HepG2 (cell line): ENCODE data around the gene CSNK1E. TPM values are rescaled to one million over a fixed set of nuclear protein-coding genes. Genes with fewer than 3 reads are reported as not detected.

Source experiments
- ATF2 ChIP-seq: sonication (generic); formaldehyde crosslinking; IDR thresholded peaks from 2 replicates; pipeline ENCODE4 v1.4.0; 2020; ENCODE audit warnings: missing genetic modification reagents
- ETV6 ChIP-seq: sonication (generic); formaldehyde crosslinking; conservative IDR thresholded peaks from 2 replicates; pipeline ENCODE4 v1.4.0; 2020; ENCODE audit warnings: missing genetic modification reagents
- FOXM1 ChIP-seq: sonication (generic); formaldehyde crosslinking; IDR thresholded peaks from 2 replicates; pipeline ENCODE4 v1.5.0; 2020; ENCODE audit warnings: missing genetic modification reagents
- IKZF5 ChIP-seq: IDR thresholded peaks from 2 replicates; pipeline ENCODE4 v1.6.1; 2018; ENCODE audit warnings: missing genetic modification reagents, mild to moderate bottlenecking, missing compliant biosample characterization
- KDM2A ChIP-seq: sonication (generic); formaldehyde crosslinking; IDR thresholded peaks from 2 replicates; pipeline ENCODE4 v1.4.0; 2020; ENCODE audit warnings: low read depth, missing genetic modification reagents, borderline replicate concordance
- KDM5B ChIP-seq: sonication (generic); formaldehyde crosslinking; IDR thresholded peaks from 2 replicates; pipeline ENCODE4 v1.4.0; 2020; ENCODE audit warnings: missing genetic modification reagents, mild to moderate bottlenecking, borderline replicate concordance
- PBX3 ChIP-seq: sonication (generic); formaldehyde crosslinking; IDR thresholded peaks from 2 replicates; pipeline ENCODE4 v1.8.1; 2023; ENCODE audit warnings: missing genetic modification reagents, inconsistent platforms, borderline replicate concordance
- RBFOX2 ChIP-seq: fragments of 200-400 bp; formaldehyde crosslinking; IDR thresholded peaks from 2 replicates; pipeline ENCODE4 v1.6.1; 2017; ENCODE audit warnings: low read depth, mild to moderate bottlenecking, low read length
- TBX3 ChIP-seq: fragments of 450-650 bp; IDR thresholded peaks from 2 replicates; pipeline ENCODE4 v1.6.1; 2017; ENCODE audit warnings: antibody characterized with exemption, mild to moderate bottlenecking, inconsistent platforms, borderline replicate concordance
- TOE1 ChIP-seq: sonication (generic); formaldehyde crosslinking; IDR thresholded peaks from 2 replicates; pipeline ENCODE4 v1.4.0; 2020; ENCODE audit warnings: mild to moderate bottlenecking, missing genetic modification reagents
- UBTF ChIP-seq: sonication (generic); formaldehyde crosslinking; IDR thresholded peaks from 2 replicates; pipeline ENCODE4 v1.4.0; 2020; ENCODE audit warnings: mild to moderate bottlenecking, missing genetic modification reagents
- ZIK1 ChIP-seq: sonication (generic); formaldehyde crosslinking; IDR thresholded peaks from 2 replicates; pipeline ENCODE4 v1.5.0; 2020; ENCODE audit warnings: mild to moderate bottlenecking, low read depth, missing genetic modification reagents, borderline replicate concordance
- ZNF205 ChIP-seq: IDR thresholded peaks from 2 replicates; pipeline ENCODE4 v1.6.1; 2018; ENCODE audit warnings: missing biosample characterization, missing genetic modification reagents
- ZNF275 ChIP-seq: sonication (generic); formaldehyde crosslinking; IDR thresholded peaks from 2 replicates; pipeline ENCODE4 v1.8.0; 2022; ENCODE audit warnings: missing genetic modification reagents, mild to moderate bottlenecking, inconsistent platforms, borderline replicate concordance
- ZNF280B ChIP-seq: sonication (generic); formaldehyde crosslinking; IDR thresholded peaks from 2 replicates; pipeline ENCODE4 v1.5.0; 2020; ENCODE audit warnings: missing genetic modification reagents, mild to moderate bottlenecking, borderline replicate concordance
- ZNF34 ChIP-seq: sonication (generic); formaldehyde crosslinking; IDR thresholded peaks from 2 replicates; pipeline ENCODE4 v1.4.0; 2020; ENCODE audit warnings: mild to moderate bottlenecking, missing genetic modification reagents, borderline replicate concordance
- ZNF577 ChIP-seq: sonication (generic); formaldehyde crosslinking; IDR thresholded peaks from 2 replicates; pipeline ENCODE4 v1.4.0; 2020; ENCODE audit warnings: mild to moderate bottlenecking, low read depth, missing genetic modification reagents, borderline replicate concordance
- ZNF777 ChIP-seq: sonication (generic); formaldehyde crosslinking; IDR thresholded peaks from 2 replicates; pipeline ENCODE4 v1.4.0; 2020; ENCODE audit warnings: missing genetic modification reagents
- ZNF83 ChIP-seq: sonication (generic); formaldehyde crosslinking; IDR thresholded peaks from 2 replicates; pipeline ENCODE4 v1.4.0; 2020; ENCODE audit warnings: missing genetic modification reagents, mild to moderate bottlenecking, borderline replicate concordance
- ZSCAN30 ChIP-seq: sonication (generic); formaldehyde crosslinking; IDR thresholded peaks from 2 replicates; pipeline ENCODE4 v1.5.0; 2020; ENCODE audit warnings: mild to moderate bottlenecking, missing genetic modification reagents
- polyA plus RNA-seq, 8 experiments: library from polyadenylated mRNA; depleted of rRNA in 3 of 8; stranded (reverse) in 7 of 8; unstranded in 1 of 8; fragments of >200 nt; fragmentation: Illumina TruSeq in 4 of 8; extraction: Trizol in 4 of 8; gene quantifications; 2 replicates each; pipeline versions ENCODE4 v1.2.1 to v1.2.3, GENCODE V29; 2011 to 2016; ENCODE audit warnings: low read depth in 4 of 8, missing spikeins in 1 of 8, mixed read lengths in 1 of 8; ENCODE audit not compliant: insufficient read depth in 1 of 8
- total RNA-seq, 5 experiments: library from RNA; depleted of rRNA; stranded (reverse); fragments of >200 nt; fragmentation: Illumina TruSeq; extraction: Trizol; gene quantifications; 2 replicates each; pipeline ENCODE4 v1.2.3, GENCODE V29; 2016; ENCODE audit warnings: low read depth in 1 of 5

CSNK1E gene
- total and polyA plus RNA-seq, 2 of the 13 experiments (the other 11 are each of a cell fraction or from before 2014, with no cell fraction given), result 34.7 to 129 TPM

GRCh38 chr22:38353142-38353629, 36.0 kb upstream of the CSNK1E start (continued):
- TF ChIP-seq ZNF275, result no peak
- TF ChIP-seq ETV6 (CRISPR knock-in tag), result peak; percentile 39; the same call in 1 of the 2 replicates
- no peak for TF ChIP-seq ZNF34 (CRISPR knock-in tag)
- TF ChIP-seq ZNF777, result no peak
- no peak for TF ChIP-seq UBTF (CRISPR knock-in tag)
- no peak for TF ChIP-seq ZNF577 (CRISPR knock-in tag)
- no peak for TF ChIP-seq KDM5B (CRISPR knock-in tag)
- no peak for TF ChIP-seq ZNF83 (CRISPR knock-in tag)
- TF ChIP-seq PBX3 (CRISPR knock-in tag), result no peak
- TF ChIP-seq IKZF5 (CRISPR knock-in tag), result no peak
- TF ChIP-seq TBX3, result no peak
- TF ChIP-seq FOXM1, result no peak
- no peak for TF ChIP-seq ZSCAN30
- TF ChIP-seq RBFOX2, result no peak
- TF ChIP-seq ATF2 (CRISPR knock-in tag), result no peak
- no peak for TF ChIP-seq ZNF280B (CRISPR knock-in tag)
- peak; percentile 26; the same call in 1 of the 2 replicates for TF ChIP-seq ZNF205 (CRISPR knock-in tag)
- peak; percentile 52; the same call in 1 of the 2 replicates for TF ChIP-seq KDM2A
- no peak for TF ChIP-seq ZIK1 (CRISPR knock-in tag)
- no peak for TF ChIP-seq TOE1 (CRISPR knock-in tag)
